ENCODE measurements around the gene PLEKHM3.

- TF ChIP-seq POLR2A (IDR thresholded peaks at IDR 0.05; ENCODE audit: low read depth, low read length) (no peak), POLR2AphosphoS5 (IDR thresholded peaks at IDR 0.05; ENCODE audit: low read depth, low read length) (no peak)
Observed at GRCh38 chr2:207960090-207960489, 65.2 kb downstream of the PLEKHM3 start.

Measured in GM12891 (cell line).